ENCODE data around the gene TMTC1.

Gene TMTC1

GRCh38 chr12:29778531-29778930, 5.2 kb downstream of the TMTC1 start:
- no peak for DNase-seq

- no peak for DNase-seq
Measured at GRCh38 chr12:29773076-29773475, 10.7 kb downstream of the TMTC1 start.

GRCh38 chr12:29771786-29772185, 12.0 kb downstream of the TMTC1 start:
- no peak for DNase-seq

DNA sequence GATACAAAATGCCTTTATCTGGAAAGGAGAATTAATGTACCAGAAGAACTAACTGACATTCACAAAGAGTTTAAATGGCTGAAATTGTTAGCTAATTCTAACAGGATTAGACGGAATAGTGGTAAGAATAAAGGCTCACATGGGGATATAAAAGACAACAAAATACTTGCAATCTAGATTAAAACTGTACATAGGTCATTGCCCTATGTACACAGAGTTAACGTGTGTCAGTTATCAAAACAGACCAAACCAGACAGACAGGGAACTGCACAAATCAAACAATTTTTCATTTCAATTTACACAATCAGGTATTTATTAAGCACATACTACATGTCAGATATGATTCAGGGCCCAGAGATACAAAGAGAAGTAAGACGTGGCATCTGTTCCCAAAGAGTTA, 12.6 kb downstream of the TMTC1 start:
- no peak for DNase-seq

GRCh38 chr12:29769162-29769858, 14.4 kb downstream of the TMTC1 start:
- no peak for DNase-seq

- no peak for DNase-seq
Measured at GRCh38 chr12:29768372-29768771, 15.4 kb downstream of the TMTC1 start.

DNA sequence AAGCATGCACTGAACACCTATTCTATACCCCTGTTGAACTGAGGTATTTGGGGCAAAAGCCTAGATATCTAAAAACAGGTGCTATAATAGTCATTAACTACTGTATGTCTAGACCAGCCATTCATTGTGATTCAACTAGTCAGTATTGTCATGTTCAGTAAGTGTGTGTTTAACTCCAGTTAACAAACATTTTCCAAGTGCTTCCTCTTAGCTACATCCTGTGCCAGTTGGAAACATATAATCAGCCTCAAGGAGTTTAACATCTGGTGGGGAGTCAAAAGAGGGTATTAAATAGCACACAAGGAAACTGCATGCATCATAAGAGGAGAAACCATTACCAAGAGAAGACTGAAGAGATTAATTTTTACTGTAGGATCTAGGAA, 20.4 kb downstream of the TMTC1 start:
- DNase-seq, result no peak

- no peak for DNase-seq
Measured at GRCh38 chr12:29762637-29763300, 21.0 kb downstream of the TMTC1 start.

GRCh38 chr12:29759950-29760349, 23.8 kb downstream of the TMTC1 start:
- no peak for DNase-seq

- no peak for DNase-seq
Measured at GRCh38 chr12:29756741-29757390, 26.9 kb downstream of the TMTC1 start.

GRCh38 chr12:29754235-29755189, 29.2 kb downstream of the TMTC1 start:
- DNase-seq, result no peak

DNA sequence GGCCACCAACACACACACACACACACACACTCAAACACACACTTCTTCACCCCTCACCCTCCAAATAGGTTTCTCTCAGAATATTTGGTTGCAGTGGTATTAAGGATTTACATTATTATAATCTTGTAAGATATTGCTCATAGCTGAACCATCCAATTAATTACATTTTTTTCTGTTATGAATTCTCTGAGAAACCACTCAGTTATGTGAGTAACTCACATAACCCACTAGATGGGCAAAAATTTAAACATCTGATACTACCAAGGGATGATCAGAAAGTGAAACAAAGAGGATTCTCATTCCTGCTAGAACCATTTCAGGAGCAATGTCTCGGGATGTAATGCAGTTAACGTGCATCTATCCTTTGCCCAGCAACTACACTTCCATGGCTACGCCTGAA, 31.6 kb downstream of the TMTC1 start:
- no peak for DNase-seq

DNA sequence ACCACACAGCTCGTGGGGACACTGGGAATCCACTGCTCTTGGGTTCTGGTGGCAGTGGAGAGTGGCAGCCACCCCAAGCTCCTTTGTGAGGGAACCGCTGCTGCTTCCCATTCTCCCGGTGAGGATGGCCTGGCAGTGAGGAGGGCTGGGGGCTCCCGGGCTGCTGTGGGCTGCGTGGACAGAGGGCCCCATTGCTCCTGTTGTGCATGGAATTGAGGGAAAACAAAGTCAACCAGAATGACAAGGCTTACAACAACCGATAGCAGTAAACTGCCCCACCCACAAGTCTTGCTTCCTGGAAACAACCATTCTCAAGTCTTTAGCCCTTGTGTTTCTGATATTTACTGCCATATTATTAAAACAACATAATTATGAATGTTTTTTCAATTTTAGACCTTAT, 32.1 kb downstream of the TMTC1 start:
- no peak for DNase-seq

DNA sequence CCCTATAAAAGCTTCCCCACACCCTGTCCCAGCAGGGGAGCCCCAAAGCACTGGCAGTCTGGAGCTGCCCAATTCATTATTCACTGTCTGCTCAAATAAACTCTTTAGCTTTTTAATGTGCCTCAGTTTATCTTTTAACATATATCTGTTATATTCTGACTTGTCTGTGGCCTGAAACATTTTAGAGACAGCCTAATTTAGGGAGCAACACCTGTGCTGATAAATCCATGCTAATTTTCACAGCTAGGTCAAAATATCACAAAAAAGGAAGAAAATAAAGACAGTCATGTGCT, 32.9 kb downstream of the TMTC1 start:
- DNase-seq, result no peak

DNA sequence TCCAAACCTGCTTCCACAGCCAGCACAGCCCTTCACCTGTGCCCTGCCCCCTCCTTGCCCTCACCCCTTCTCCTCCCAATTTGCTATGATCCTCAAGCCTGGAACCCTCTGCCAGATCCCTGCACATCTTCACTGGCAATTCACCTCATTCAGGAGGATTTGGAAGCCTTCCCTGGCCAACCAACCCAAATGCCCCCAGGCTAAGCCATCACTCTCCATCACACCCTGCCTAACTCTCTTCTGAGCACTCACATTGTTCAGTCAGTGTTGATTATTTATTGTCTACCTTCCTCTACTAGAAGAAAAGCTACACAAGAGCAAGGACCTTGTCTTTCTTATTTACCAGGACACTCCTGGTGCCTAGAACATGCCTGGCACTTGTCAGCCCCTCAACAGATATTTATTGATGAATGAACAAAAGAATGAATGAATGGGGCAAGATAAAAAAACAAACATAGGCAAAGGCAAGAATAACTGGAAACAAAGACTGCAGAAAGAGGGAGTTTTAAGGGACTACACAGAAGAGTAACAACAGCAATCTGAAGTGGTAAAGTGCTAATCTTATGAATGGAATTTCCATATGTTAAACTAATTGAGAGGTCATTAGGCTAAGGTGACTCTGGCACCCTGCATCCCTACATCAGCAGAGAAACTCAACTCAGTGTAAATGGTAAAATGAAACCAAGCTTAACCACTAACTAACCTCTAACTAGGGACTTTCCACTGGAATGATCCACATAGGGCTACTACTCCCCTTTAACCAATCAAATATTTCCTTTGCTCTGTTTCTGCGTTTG, 33.4 kb downstream of the TMTC1 start:
- no peak for DNase-seq

DNA sequence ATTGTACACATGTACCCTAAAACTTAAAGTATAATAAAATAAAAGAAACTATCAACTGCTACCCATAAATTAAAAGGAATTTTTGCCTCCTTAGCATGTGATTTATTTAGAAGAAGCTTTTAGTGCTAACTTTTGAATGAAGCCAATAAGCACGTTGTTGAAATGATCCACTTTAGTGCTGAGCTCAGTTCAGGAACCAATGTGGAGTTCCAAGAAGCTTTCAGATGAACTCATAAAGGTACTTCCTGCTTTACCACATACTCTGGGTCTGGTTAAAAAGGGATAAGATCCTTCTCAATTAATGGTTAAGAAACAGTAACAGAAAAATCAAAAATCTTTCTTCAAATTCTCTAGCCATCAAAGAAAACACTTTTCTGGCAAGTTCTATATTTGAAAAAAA, 39.4 kb downstream of the TMTC1 start:
- no peak for DNase-seq

GRCh38 chr12:29743801-29744200, 39.9 kb downstream of the TMTC1 start:
- DNase-seq, result no peak

DNA sequence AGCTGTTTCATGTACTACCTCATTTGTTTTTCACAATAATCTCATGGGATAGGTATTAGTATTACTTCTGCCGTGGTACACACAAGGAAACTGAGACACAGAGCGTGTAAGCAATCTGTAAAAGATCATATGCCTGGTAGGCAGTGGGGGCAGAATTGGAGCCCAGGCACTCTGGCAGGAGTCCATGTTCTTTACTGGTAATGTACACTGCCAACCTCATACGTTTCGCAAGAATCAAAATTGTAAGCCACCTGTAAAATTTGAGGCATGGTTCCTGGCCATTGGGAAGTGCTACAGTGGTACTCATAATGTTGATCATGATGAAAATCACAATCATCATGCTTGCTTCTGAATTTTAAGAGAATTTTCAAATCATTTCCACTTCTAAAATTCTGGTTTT, 40.7 kb downstream of the TMTC1 start:
- no peak for DNase-seq

GRCh38 chr12:29742646-29743045, 41.1 kb downstream of the TMTC1 start:
- DNase-seq, result no peak

- no peak for DNase-seq
Measured at GRCh38 chr12:29741342-29742241, 42.1 kb downstream of the TMTC1 start.

- no peak for DNase-seq
Measured at GRCh38 chr12:29739279-29739991, 44.3 kb downstream of the TMTC1 start.

Data from SIG-M5 (cell line).